GM19452 (cell line): ENCODE measurements around the gene TMED7.
"Not testable (repeated sequence)": the region's sequence is repeated elsewhere in the genome, so short reads cannot be mapped to it uniquely, and the experiment has no call there.

Experiments
- ATAC-seq: cut with Tn5 transposase; IDR thresholded peaks from one replicate; pipeline ENCODE4 v1.9.1; 2021; ENCODE audit not compliant: unreplicated experiment

Gene TMED7

GRCh38 chr5:115625579-115626444 lies at the start of gene TMED7:
TSS of gene TMED7 (minus strand) at chr5:115626036. CDS start at chr5:115625792, 244 bp downstream.
- peak; percentile 90 for ATAC-seq

- ATAC-seq, result not testable (repeated sequence)
These were observed 48.9 kb upstream of the TMED7 start for GRCh38 chr5:115674782-115675181.

- no peak for ATAC-seq
These were observed 47.8 kb upstream of the TMED7 start for GRCh38 chr5:115673596-115673995.

- no peak for ATAC-seq
These were observed 46.1 kb upstream of the TMED7 start for GRCh38 chr5:115671939-115672338.

- no peak for ATAC-seq
These were observed 40.2 kb upstream of the TMED7 start for GRCh38 chr5:115666023-115666422.

- ATAC-seq, result no peak
These were observed 35.7 kb upstream of the TMED7 start for GRCh38 chr5:115661563-115661962.

- ATAC-seq, result no peak
These were observed 35.3 kb upstream of the TMED7 start for GRCh38 chr5:115661101-115661500.

- no peak for ATAC-seq
These were observed 32.0 kb upstream of the TMED7 start for GRCh38 chr5:115657881-115658233.

GRCh38 chr5:115657125-115657880 lies 31.5 kb upstream of the TMED7 start:
- no peak for ATAC-seq

- no peak for ATAC-seq
These were observed 30.6 kb upstream of the TMED7 start for GRCh38 chr5:115656404-115656803.

- no peak for ATAC-seq
These were observed 30.2 kb upstream of the TMED7 start for GRCh38 chr5:115655994-115656393.

GRCh38 chr5:115649541-115649940 lies 23.7 kb upstream of the TMED7 start:
- ATAC-seq, result no peak

- ATAC-seq, result no peak
These were observed 22.2 kb upstream of the TMED7 start for GRCh38 chr5:115648056-115648455.

GRCh38 chr5:115645386-115645785 lies 19.6 kb upstream of the TMED7 start:
- not testable (repeated sequence) for ATAC-seq

GRCh38 chr5:115644046-115644445 lies 18.2 kb upstream of the TMED7 start:
- ATAC-seq, result no peak

GRCh38 chr5:115641948-115642347 lies 16.1 kb upstream of the TMED7 start:
- no peak for ATAC-seq

GRCh38 chr5:115640274-115640673 lies 14.4 kb upstream of the TMED7 start:
- ATAC-seq, result no peak

GRCh38 chr5:115639377-115639776 lies 13.5 kb upstream of the TMED7 start:
- no peak for ATAC-seq

GRCh38 chr5:115637507-115637906 lies 11.7 kb upstream of the TMED7 start:
- no peak for ATAC-seq

GRCh38 chr5:115636008-115636407 lies 10.2 kb upstream of the TMED7 start:
- no peak for ATAC-seq

GRCh38 chr5:115634343-115635132 lies 8.7 kb upstream of the TMED7 start:
- peak; percentile 59 for ATAC-seq
